HG03521 (cell line): ENCODE data around the gene MGAT4B.

Source experiments
- ATAC-seq: cut with Tn5 transposase; IDR thresholded peaks from one replicate; pipeline ENCODE4 v1.9.1; 2021; ENCODE audit warnings: mild to moderate bottlenecking, moderate library complexity; ENCODE audit not compliant: unreplicated experiment

The MGAT4B gene

GRCh38 chr5:179773686-179774040, 33.0 kb downstream of the MGAT4B start:
- ATAC-seq, result no peak

- no peak for ATAC-seq
Observed at GRCh38 chr5:179772351-179772750, 34.3 kb downstream of the MGAT4B start.

- ATAC-seq, result no peak
Observed at GRCh38 chr5:179771311-179771895, 35.3 kb downstream of the MGAT4B start.

GRCh38 chr5:179769796-179770195, 36.9 kb downstream of the MGAT4B start:
- no peak for ATAC-seq

- ATAC-seq, result no peak
Observed at GRCh38 chr5:179769271-179769670, 37.4 kb downstream of the MGAT4B start.

- no peak for ATAC-seq
Observed at GRCh38 chr5:179768326-179769085, 38.2 kb downstream of the MGAT4B start.

GRCh38 chr5:179767496-179768100, 39.1 kb downstream of the MGAT4B start:
- no peak for ATAC-seq

- no peak for ATAC-seq
Observed at GRCh38 chr5:179766726-179767455, 39.8 kb downstream of the MGAT4B start.

- ATAC-seq, result no peak
Observed at GRCh38 chr5:179766021-179766725, 40.5 kb downstream of the MGAT4B start.

GRCh38 chr5:179765400-179765799, 41.3 kb downstream of the MGAT4B start:
- ATAC-seq, result no peak

GRCh38 chr5:179764056-179764455, 42.6 kb downstream of the MGAT4B start:
- no peak for ATAC-seq

- no peak for ATAC-seq
Observed at GRCh38 chr5:179763215-179763945, 43.3 kb downstream of the MGAT4B start.

GRCh38 chr5:179762781-179763176, 43.9 kb downstream of the MGAT4B start:
- no peak for ATAC-seq

- no peak for ATAC-seq
Observed at GRCh38 chr5:179762079-179762780, 44.4 kb downstream of the MGAT4B start.

GRCh38 chr5:179759581-179760551, 46.8 kb downstream of the MGAT4B start:
- ATAC-seq, result no peak

GRCh38 chr5:179758955-179759354, 47.7 kb downstream of the MGAT4B start:
- no peak for ATAC-seq

GRCh38 chr5:179755022-179755421, 51.6 kb downstream of the MGAT4B start:
- no peak for ATAC-seq

- ATAC-seq, result no peak
Observed at GRCh38 chr5:179753971-179754370, 52.7 kb downstream of the MGAT4B start.
